Osteoblast (primary cell): ENCODE measurements around the gene NDOR1. TPM values are rescaled to one million over a fixed set of nuclear protein-coding genes. Genes with fewer than 3 reads are reported as not detected.
A peak's percentile ranks its signal among the peaks of the same experiment; 100 is the strongest.
"Not testable (repeated sequence)": the region's sequence is repeated elsewhere in the genome, so short reads cannot be mapped to it uniquely, and the experiment has no call there.

ENCODE experiments used
- DNase-seq: peaks from one replicate; pipeline ENCODE4 v3.0.0; 2011; ENCODE audit warnings: low spot score, mixed read lengths; ENCODE audit not compliant: insufficient read length; ENCODE audit errors: missing footprints
- H2AFZ ChIP-seq: 2 replicates; pipeline ENCODE4 v1.6.0; 2011; ENCODE audit warnings: mild to moderate bottlenecking, low read length
- H3K27ac ChIP-seq: 2 replicates; pipeline ENCODE4 v1.5.1; 2011; ENCODE audit warnings: mild to moderate bottlenecking, low read depth, low read length, moderate library complexity
- H3K27me3 ChIP-seq: 2 replicates; pipeline ENCODE4 v1.6.0; 2012; ENCODE audit warnings: mild to moderate bottlenecking, control low read depth, inconsistent platforms, low read length, moderate library complexity; ENCODE audit not compliant: insufficient read depth
- H3K36me3 ChIP-seq: 2 replicates; pipeline ENCODE4 v1.5.1; 2011; ENCODE audit warnings: mild to moderate bottlenecking, low read length, control low read depth, moderate library complexity; ENCODE audit not compliant: insufficient read depth
- H3K4me1 ChIP-seq: 2 replicates; pipeline ENCODE4 v1.5.1; 2011; ENCODE audit warnings: mild to moderate bottlenecking, low read length, control low read depth, moderate library complexity; ENCODE audit not compliant: insufficient read depth
- H3K4me2 ChIP-seq: 2 replicates; pipeline ENCODE4 v1.6.0; 2011; ENCODE audit warnings: mild to moderate bottlenecking, low read length; ENCODE audit not compliant: insufficient read depth
- H3K4me3 ChIP-seq: fragments of 200-600 bp; sonication (generic); 3 replicates; pipeline ENCODE4 v1.5.1; 2012; ENCODE audit warnings: mild to moderate bottlenecking, low read length, inconsistent platforms; ENCODE audit not compliant: insufficient read depth
- H3K79me2 ChIP-seq: 2 replicates; pipeline ENCODE4 v1.6.0; 2012; ENCODE audit warnings: mild to moderate bottlenecking, low read length, control low read depth, inconsistent platforms; ENCODE audit not compliant: insufficient read depth
- H3K9me3 ChIP-seq: 2 replicates; pipeline ENCODE4 v1.5.1; 2011; ENCODE audit warnings: low read depth, low read length, control low read depth
- H4K20me1 ChIP-seq: 2 replicates; pipeline ENCODE4 v1.6.0; 2012; ENCODE audit warnings: mild to moderate bottlenecking, low read length, control low read depth; ENCODE audit not compliant: insufficient read depth
- total RNA-seq: library from RNA; depleted of rRNA; stranded (reverse); fragments of >200 nt; gene quantifications from 2 replicates; pipeline ENCODE4 v1.2.3, GENCODE V29; 2012
- TF ChIP-seq, protein P1 (sequence below): IDR thresholded peaks from 2 replicates; pipeline ENCODE4 v1.5.1; 2011; ENCODE audit warnings: mild to moderate bottlenecking, low read depth, low read length, moderate library complexity; ENCODE audit errors: extremely low read depth

Gene NDOR1
- total RNA-seq, 1 donor, result 6.2 TPM

DNA sequence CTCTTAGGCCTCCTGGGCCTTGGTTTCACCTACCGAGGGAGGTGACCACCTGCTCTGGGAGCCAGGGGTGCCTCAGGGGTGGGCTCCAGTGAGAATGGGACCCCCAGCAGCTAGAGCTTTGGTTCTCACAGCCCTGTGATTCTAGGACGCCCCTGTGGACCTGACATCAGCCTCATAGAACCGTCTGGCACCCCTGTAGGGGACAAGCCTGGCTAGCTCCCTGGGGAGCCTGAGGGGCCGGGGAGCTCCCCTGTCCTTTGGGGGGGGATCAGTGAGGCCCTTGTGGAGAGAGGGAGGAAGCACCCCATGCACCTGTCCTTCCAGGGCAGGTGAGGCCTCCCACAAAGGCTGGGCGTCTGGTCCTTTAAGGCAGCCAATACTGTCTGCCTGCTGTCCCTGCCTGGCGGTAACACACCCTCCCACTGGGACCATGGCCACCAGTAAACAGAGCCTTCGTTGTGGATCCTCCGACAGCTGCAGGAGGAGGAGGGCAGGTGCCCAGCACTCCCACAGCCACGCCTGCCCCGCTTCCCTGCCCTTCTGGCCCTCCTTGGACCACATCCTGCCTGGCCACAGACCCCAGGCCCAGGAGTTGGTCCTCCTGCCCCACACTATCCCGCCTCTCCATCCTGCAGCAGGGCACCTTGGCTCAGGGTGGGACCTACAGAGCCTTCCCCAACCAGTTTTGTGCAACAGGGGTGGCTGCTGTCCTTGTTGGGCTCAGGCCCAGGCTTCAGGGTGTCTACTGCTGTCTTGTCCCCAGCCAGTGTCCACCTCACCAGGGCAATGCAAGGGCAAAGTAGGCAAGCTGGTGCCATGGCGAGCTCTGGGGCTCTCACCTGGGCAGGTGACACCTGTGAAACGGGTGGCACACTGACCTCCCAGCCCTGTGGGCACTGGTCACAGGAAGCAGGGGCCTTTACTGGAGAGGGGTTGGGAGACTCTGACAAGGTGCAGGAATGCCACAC lies 32.5 kb downstream of the NDOR1 start:
- Histone ChIP-seq H3K4me3 (no peak overlapping the region), H3K36me3 (peaks cover 14% of the 10 kb centered on the region), H4K20me1 (peaks cover 25% of the 10 kb centered on the region), H3K27ac (no peak overlapping the region), H3K4me2 (no peak overlapping the region), H3K4me1 (peaks cover 11% of the 10 kb centered on the region), H3K9me3 (no peaks in the 10 kb centered on the region), H3K27me3 (no peaks in the 10 kb centered on the region), H3K79me2 (peaks cover 36% of the 10 kb centered on the region), H2AFZ (no peak overlapping the region)
- no peak for DNase-seq
- TF ChIP-seq, protein P1, sequence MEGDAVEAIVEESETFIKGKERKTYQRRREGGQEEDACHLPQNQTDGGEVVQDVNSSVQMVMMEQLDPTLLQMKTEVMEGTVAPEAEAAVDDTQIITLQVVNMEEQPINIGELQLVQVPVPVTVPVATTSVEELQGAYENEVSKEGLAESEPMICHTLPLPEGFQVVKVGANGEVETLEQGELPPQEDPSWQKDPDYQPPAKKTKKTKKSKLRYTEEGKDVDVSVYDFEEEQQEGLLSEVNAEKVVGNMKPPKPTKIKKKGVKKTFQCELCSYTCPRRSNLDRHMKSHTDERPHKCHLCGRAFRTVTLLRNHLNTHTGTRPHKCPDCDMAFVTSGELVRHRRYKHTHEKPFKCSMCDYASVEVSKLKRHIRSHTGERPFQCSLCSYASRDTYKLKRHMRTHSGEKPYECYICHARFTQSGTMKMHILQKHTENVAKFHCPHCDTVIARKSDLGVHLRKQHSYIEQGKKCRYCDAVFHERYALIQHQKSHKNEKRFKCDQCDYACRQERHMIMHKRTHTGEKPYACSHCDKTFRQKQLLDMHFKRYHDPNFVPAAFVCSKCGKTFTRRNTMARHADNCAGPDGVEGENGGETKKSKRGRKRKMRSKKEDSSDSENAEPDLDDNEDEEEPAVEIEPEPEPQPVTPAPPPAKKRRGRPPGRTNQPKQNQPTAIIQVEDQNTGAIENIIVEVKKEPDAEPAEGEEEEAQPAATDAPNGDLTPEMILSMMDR, result no peak

DNA sequence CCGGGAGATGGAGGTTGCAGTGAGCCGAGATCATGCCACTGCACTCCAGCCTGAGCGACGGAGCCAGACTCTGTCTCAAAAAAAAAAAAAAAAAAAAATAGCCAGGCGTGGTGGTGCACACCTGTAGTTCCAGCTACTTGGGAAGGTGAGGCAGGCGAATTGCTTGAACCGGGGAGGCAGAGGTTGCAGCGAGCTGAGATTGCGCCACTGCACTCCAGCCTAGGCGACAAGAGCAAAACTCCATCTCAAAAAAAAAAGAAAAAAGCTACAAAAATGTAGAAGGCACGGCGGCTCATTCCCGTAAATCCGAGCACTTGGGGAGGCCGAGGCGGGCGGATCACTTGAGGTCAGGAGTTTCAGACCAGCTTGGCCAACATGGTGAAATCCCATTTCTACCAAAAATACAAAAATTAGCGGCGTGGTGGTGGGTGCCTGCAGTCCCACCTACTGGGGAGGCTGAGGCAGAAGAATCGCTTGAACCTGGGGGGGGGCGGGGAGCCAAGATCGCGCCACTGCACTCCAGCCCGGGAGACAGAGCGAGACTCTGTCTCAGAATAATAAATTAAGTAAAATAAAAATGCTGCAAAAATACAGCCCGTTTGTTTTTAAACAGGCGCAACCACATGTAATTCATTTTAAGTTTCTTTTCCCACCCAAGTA lies 34.2 kb downstream of the NDOR1 start:
- peaks cover 20% of the 10 kb centered on the region for H3K36me3 ChIP-seq
- H3K27ac ChIP-seq, result peak overlapping the region; percentile 82
- DNase-seq, H3K9me3 ChIP-seq, H3K27me3 ChIP-seq: not testable (repeated sequence)
- H3K4me3 ChIP-seq, result peak overlapping the region; percentile 82
- peaks cover 41% of the 10 kb centered on the region for H4K20me1 ChIP-seq
- H3K79me2 ChIP-seq, result peaks cover 43% of the 10 kb centered on the region
- peak overlapping the region; percentile 92 for H3K4me2 ChIP-seq
- H3K4me1 ChIP-seq, result peaks cover 11% of the 10 kb centered on the region
- H2AFZ ChIP-seq, result peak overlapping the region; percentile 72

DNA sequence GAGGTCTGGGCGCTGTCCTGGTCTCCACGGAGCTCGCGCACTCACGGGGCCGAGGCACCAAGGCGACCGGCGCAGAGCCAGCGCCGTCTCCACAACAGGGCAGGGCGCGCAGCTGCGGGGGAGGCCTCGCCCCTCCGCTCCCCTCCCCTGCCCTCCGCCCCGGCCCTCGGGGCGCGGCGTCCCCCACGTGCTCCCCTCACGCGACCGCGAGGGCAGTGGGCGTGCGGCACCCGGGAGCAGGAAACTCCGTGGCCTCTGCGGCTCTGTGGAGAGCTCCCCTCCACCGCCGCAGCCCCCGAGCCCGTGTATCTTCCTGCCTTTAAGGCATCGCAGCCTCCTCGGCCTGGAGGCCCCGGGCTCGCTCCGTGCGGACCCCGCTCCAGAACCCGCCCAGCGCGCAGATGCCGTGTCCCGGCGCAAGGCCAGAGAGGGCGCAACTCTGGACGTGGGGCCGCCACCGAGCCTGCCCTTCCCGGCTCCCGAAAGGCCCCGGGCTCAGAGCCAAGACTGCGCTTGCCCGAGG lies 34.9 kb downstream of the NDOR1 start:
- H3K9me3 ChIP-seq, result no peaks in the 10 kb centered on the region
- peak overlapping the region; percentile 82 for H3K4me3 ChIP-seq
- peak overlapping the region; percentile 72 for H2AFZ ChIP-seq
- H3K4me1 ChIP-seq, result peaks cover 11% of the 10 kb centered on the region
- TF ChIP-seq, protein P1, result no peak
- no peaks in the 10 kb centered on the region for H3K27me3 ChIP-seq
- H3K27ac ChIP-seq, result peak overlapping the region; percentile 82
- peaks cover 20% of the 10 kb centered on the region for H3K36me3 ChIP-seq
- peaks cover 42% of the 10 kb centered on the region for H4K20me1 ChIP-seq
- peak overlapping the region; percentile 92 for H3K4me2 ChIP-seq
- peak; percentile 98 for DNase-seq
- peaks cover 43% of the 10 kb centered on the region for H3K79me2 ChIP-seq

DNA sequence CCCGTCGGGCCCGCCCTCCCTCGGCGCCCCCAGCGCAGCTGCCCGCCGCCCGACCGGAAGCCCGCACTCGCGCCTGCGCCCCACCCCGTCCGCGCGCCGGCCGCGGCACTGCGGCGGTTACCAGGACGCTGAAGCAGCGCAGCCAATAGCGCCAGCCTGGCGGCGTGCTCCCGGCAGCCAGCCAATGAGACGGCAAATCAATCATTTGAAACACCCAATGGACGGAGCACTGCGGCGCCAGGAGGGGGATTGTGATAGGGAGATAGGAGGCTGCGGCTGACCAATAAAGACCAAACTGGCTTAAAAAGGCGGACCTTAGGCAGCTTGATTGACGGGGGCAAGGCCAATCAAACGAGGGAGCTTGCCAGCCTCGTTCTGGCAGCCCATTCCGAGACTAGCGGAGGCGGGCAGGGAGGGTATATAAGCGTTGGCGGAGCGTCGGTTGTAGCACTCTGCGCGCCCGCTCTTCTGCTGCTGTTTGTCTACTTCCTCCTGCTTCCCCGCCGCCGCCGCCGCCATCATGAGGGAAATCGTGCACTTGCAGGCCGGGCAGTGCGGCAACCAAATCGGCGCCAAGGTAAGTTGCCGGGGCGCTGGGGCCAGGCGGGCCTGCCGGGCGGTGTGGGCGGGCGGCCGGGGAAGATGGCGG lies 35.5 kb downstream of the NDOR1 start, which contains the start of gene TUBB4B:
TUBB4B (plus strand) TSS at position 447 of the 649 bp plus-strand sequence; CDS start at position 521, 74 bp downstream.
- Histone ChIP-seq H3K9me3 (no peaks in the 10 kb centered on the region), H3K79me2 (peaks cover 43% of the 10 kb centered on the region), H3K4me1 (peaks cover 11% of the 10 kb centered on the region), H2AFZ (peak within 1 kb of the TSS; percentile 72), H3K27ac (peak within 1 kb of the TSS; percentile 82), H4K20me1 (peaks cover 40% of the 10 kb centered on the region), H3K27me3 (no peaks in the 10 kb centered on the region), H3K4me3 (peak within 1 kb of the TSS; percentile 89), H3K36me3 (peaks cover 20% of the 10 kb centered on the region), H3K4me2 (peak within 1 kb of the TSS; percentile 92)
- peak; percentile 100 for DNase-seq
- TF ChIP-seq, protein P1, result no peak
